ENCODE measurements around the gene NAP1L1.

NAP1L1 gene

GRCh38 chr12:76117751-76118150, 33.3 kb upstream of the NAP1L1 start:
- TF ChIP-seq CTCF (IDR thresholded peaks at IDR 0.05; ENCODE audit: extremely low read depth, insufficient read depth, missing control alignments) = no peak
- DNase-seq (ENCODE audit: low spot score) = no peak
- in situ Hi-C loops (cut with MboI; ENCODE audit: low pct_unique_long_range_greater_than_20kb, low sequenced_read_pairs, unreplicated experiment) = no loop called here

GRCh38 chr12:76117067-76117691, 32.7 kb upstream of the NAP1L1 start:
- in situ Hi-C loops (cut with MboI; ENCODE audit: low pct_unique_long_range_greater_than_20kb, low sequenced_read_pairs, unreplicated experiment) = no loop called here
- DNase-seq (ENCODE audit: low spot score) = no peak
- TF ChIP-seq CTCF (IDR thresholded peaks at IDR 0.05; ENCODE audit: extremely low read depth, insufficient read depth, missing control alignments) = no peak

- no peak for DNase-seq (ENCODE audit: low spot score)
- no peak for TF ChIP-seq CTCF (IDR thresholded peaks at IDR 0.05; ENCODE audit: extremely low read depth, insufficient read depth, missing control alignments)
- in situ Hi-C loops (cut with MboI; ENCODE audit: low pct_unique_long_range_greater_than_20kb, low sequenced_read_pairs, unreplicated experiment) = no loop called here
These were observed 29.6 kb upstream of the NAP1L1 start for GRCh38 chr12:76113800-76114757.

- TF ChIP-seq CTCF (IDR thresholded peaks at IDR 0.05; ENCODE audit: extremely low read depth, insufficient read depth, missing control alignments) = no peak
- in situ Hi-C loops (cut with MboI; ENCODE audit: low pct_unique_long_range_greater_than_20kb, low sequenced_read_pairs, unreplicated experiment) = no loop called here
- DNase-seq (ENCODE audit: low spot score) = no peak
These were observed 26.8 kb upstream of the NAP1L1 start for GRCh38 chr12:76111209-76111749.

- in situ Hi-C loops (cut with MboI; ENCODE audit: low pct_unique_long_range_greater_than_20kb, low sequenced_read_pairs, unreplicated experiment) = no loop called here
- no peak for TF ChIP-seq CTCF (IDR thresholded peaks at IDR 0.05; ENCODE audit: extremely low read depth, insufficient read depth, missing control alignments)
- DNase-seq (ENCODE audit: low spot score) = no peak
These were observed 25.4 kb upstream of the NAP1L1 start for GRCh38 chr12:76109879-76110278.

- in situ Hi-C loops (cut with MboI; ENCODE audit: low pct_unique_long_range_greater_than_20kb, low sequenced_read_pairs, unreplicated experiment) = no loop called here
- DNase-seq (ENCODE audit: low spot score) = no peak
- TF ChIP-seq CTCF (IDR thresholded peaks at IDR 0.05; ENCODE audit: extremely low read depth, insufficient read depth, missing control alignments) = no peak
These were observed 23.9 kb upstream of the NAP1L1 start for GRCh38 chr12:76108356-76108755.
